ENCODE data around the gene RFX8. TPM values are rescaled to one million over a fixed set of nuclear protein-coding genes. Genes with fewer than 3 reads are reported as not detected.
"Not testable (repeated sequence)": the region's sequence is repeated elsewhere in the genome, so short reads cannot be mapped to it uniquely, and the experiment has no call there.

The RFX8 gene
- total RNA-seq, 6 donors from 2014 or later = 0.24 to 21.0 (median 0.80) TPM; not detected in 2

DNA sequence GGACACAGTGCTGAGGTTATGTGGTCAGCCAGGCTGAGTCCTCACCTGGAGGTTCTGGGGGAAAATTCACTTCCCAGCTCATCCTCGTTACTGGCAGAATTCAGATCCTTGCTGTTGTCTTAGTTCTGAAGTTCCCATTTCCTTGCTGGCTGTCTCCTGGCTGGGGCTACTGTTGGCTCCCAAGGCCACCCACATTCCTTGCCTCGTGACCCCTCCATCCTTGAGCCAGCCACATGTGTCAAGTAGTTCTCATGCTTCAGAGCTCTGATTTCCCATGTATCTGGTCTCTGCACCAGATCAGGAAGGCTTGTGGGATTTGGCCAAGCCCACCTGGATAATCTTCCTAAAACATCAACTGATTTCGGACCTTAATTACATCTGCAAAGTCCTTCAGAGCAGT, 38.1 kb upstream of the RFX8 start:
- Histone ChIP-seq H3K27me3 (no peaks in the 10 kb centered on the region), H3K4me3 (no peak overlapping the region), H3K4me1 (peaks cover 0 to 11% (median 3%) of the 10 kb centered on the region in 4 donors), H3K27ac (no peak overlapping the region), H3K9me3 (no peaks in the 10 kb centered on the region), H3K36me3 (no peaks in the 10 kb centered on the region)
- no peak for ATAC-seq (ENCODE audit: low FRiP score in 2 of 2)
- TF ChIP-seq, protein P1, sequence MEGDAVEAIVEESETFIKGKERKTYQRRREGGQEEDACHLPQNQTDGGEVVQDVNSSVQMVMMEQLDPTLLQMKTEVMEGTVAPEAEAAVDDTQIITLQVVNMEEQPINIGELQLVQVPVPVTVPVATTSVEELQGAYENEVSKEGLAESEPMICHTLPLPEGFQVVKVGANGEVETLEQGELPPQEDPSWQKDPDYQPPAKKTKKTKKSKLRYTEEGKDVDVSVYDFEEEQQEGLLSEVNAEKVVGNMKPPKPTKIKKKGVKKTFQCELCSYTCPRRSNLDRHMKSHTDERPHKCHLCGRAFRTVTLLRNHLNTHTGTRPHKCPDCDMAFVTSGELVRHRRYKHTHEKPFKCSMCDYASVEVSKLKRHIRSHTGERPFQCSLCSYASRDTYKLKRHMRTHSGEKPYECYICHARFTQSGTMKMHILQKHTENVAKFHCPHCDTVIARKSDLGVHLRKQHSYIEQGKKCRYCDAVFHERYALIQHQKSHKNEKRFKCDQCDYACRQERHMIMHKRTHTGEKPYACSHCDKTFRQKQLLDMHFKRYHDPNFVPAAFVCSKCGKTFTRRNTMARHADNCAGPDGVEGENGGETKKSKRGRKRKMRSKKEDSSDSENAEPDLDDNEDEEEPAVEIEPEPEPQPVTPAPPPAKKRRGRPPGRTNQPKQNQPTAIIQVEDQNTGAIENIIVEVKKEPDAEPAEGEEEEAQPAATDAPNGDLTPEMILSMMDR (IDR thresholded peaks at IDR 0.05) = no peak
- TF ChIP-seq POLR2A (IDR thresholded peaks at IDR 0.05) (no peak), POLR2AphosphoS5 (IDR thresholded peaks at IDR 0.05) (no peak), EP300 (IDR thresholded peaks at IDR 0.05) (no peak)
- WGBS, 2 donors = 93 to 96% methylated on average over 3 of the region's 3 CpGs
- DNase-seq = no peak

DNA sequence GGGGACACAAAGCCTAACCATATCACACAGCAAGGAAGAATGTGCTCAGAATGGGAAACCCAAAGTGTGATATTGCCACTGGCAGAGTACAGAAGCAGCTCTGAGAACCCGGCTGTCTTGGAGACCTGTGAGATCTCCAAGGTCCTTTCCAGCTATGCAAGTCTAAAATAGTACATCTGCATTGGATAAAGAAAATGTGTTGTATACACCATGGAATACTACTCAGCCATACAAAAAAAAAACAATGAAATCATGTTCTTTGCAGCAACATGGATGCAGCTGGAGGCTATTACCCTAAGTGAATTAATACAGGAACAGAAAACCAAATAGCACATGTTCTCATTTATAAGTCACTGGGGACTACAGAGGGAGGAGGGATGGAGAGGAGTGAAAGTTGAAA, 36.5 kb upstream of the RFX8 start:
- Histone ChIP-seq H3K27me3 (no peaks in the 10 kb centered on the region), H3K4me3 (no peak overlapping the region), H3K36me3 (no peaks in the 10 kb centered on the region), H3K27ac (no peak overlapping the region), H3K4me1 (peaks cover 0 to 5% (median 0%) of the 10 kb centered on the region in 4 donors), H3K9me3 (no peaks in the 10 kb centered on the region)
- 90 to 100% methylated on average over 1 of the region's 1 CpG for WGBS, 2 donors
- ATAC-seq (ENCODE audit: low FRiP score in 2 of 2) (no peak), DNase-seq (no peak)
- TF ChIP-seq POLR2A (IDR thresholded peaks at IDR 0.05) (no peak), EP300 (IDR thresholded peaks at IDR 0.05) (no peak), POLR2AphosphoS5 (IDR thresholded peaks at IDR 0.05) (no peak)
- TF ChIP-seq, protein P1 (IDR thresholded peaks at IDR 0.05) = no peak

DNA sequence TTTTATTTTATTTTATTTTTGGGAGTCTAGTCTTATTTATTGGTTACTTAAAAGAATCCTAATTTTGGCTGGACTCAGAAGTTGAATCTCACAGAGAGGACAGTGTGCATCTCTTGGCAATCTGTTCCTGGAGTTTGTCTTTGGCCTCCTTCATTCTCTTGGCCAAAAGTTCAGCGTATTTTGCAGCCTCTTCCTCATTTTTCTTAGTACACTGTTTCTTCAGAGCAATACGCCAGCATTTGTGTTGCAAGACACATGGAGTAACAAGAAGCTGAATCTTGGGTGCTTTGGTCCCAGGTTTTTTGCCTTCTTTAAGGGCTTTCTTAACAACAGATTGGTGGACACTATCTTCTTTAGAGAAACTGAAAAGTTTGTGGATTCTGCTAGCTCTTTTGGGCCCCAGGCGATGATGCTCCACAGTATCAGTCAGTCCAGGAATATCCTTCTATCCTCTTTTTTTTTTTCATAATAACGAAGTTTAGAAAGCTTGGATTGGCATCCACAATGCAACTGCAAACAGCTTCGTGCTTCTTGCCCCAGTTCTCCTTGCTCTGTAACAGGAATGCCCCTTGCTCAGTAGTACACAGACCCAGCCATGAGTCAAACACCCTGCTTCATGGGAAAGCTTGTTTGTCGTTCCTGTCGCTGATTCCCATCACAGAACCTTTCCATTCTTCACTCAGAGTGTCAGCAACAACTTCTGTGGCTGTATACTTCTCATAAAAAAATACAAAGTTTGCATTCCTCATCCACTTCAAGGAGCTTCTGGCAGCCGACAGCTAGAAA, 34.8 kb upstream of the RFX8 start:
- H3K27me3 ChIP-seq = no peaks in the 10 kb centered on the region
- no peaks in the 10 kb centered on the region for H3K9me3 ChIP-seq
- TF ChIP-seq POLR2AphosphoS5 (IDR thresholded peaks at IDR 0.05) (peak in 1 of 2 donors; percentile 46), EP300 (IDR thresholded peaks at IDR 0.05) (no peak), POLR2A (IDR thresholded peaks at IDR 0.05) (no peak)
- TF ChIP-seq, protein P1 (IDR thresholded peaks at IDR 0.05) = no peak
- H3K27ac ChIP-seq = no peak overlapping the region
- ATAC-seq (ENCODE audit: low FRiP score in 2 of 2) (peak in 1 of 2 donors; percentile 84), DNase-seq (peak in 1 of 2 donors; percentile 37)
- H3K4me3 ChIP-seq = no peak overlapping the region
- H3K36me3 ChIP-seq = no peaks in the 10 kb centered on the region
- 63% methylated on average over 8 of the region's 8 CpGs for WGBS, 2 donors
- peaks cover 0 to 5% (median 0%) of the 10 kb centered on the region in 4 donors for H3K4me1 ChIP-seq

DNA sequence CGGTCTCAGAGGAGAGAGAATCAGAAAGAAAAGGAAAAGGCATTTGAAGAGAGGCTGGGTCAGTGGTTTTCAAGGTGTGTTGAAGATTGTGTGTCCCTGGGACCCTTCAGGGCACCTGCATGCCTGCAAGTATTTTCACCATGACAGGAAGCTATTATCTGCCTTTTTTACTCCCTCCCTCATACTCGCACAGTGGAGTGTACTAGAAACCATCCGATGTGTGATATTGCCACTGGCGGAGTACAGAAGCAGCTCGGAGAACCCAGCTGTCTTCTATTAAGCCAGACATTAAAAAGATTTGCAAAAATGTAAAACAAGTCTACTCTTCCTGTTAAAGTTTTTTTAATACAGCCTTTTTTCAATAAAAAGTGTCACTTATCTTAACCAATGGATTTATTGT, 33.7 kb upstream of the RFX8 start:
- WGBS, 2 donors = 83 to 91% methylated on average over 5 of the region's 5 CpGs
- ATAC-seq (ENCODE audit: low FRiP score in 2 of 2) (no peak), DNase-seq (no peak)
- TF ChIP-seq POLR2A (IDR thresholded peaks at IDR 0.05) (no peak), POLR2AphosphoS5 (IDR thresholded peaks at IDR 0.05) (no peak)
- Histone ChIP-seq H3K9me3 (no peaks in the 10 kb centered on the region), H3K4me3 (no peak overlapping the region), H3K27me3 (no peaks in the 10 kb centered on the region), H3K27ac (no peak overlapping the region), H3K4me1 (peaks cover 0 to 5% (median 0%) of the 10 kb centered on the region in 4 donors), H3K36me3 (no peaks in the 10 kb centered on the region)

DNA sequence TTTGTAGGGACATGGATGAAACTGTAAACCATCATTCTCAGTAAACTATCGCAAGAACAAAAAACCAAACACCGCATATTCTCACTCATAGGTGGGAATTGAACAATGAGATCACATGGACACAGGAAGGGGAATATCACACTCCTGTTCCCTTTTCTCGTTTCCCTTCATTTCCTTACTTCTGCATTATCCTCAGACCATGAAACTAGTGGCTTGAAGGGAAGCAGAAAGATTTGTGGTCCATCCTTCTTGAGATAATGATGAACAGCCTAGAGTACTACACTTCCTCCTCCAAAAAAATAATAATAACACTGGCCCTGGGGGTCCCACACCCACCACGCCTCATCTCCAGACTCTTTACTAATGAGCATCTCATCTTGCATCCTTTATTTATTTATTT, 30.4 kb upstream of the RFX8 start:
- not testable (repeated sequence) for H3K4me1 ChIP-seq; H3K9me3 ChIP-seq; H3K27me3 ChIP-seq; ATAC-seq (ENCODE audit: low FRiP score in 2 of 2); H3K27ac ChIP-seq; H3K4me3 ChIP-seq; H3K36me3 ChIP-seq; DNase-seq
- 81 to 89% methylated on average over 4 of the region's 4 CpGs for WGBS, 2 donors

DNA sequence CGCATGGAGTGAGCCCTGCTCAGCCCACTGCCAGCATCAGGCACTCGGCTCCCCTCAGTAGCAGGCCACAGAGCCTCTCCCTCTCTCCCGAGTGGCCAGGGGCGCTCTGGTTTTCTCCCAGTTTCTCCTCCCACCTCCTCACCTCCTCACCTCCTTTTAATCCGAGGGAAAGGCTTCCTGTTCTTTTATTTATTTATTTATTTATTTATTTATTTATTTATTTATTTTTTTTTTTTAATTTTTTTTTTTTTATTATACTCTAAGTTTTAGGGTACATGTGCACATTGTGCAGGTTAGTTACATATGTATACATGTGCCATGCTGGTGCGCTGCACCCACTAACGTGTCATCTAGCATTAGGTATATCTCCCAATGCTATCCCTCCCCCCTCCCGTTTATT, 29.8 kb upstream of the RFX8 start:
- not testable (repeated sequence) for H3K27ac ChIP-seq; H3K4me3 ChIP-seq; H3K36me3 ChIP-seq; ATAC-seq (ENCODE audit: low FRiP score in 2 of 2); H3K4me1 ChIP-seq; H3K27me3 ChIP-seq; H3K9me3 ChIP-seq
- WGBS, 2 donors = 76% methylated on average over 8 of the region's 8 CpGs
- peak in 1 of 2 donors; percentile 17 for DNase-seq
